Measurements from ENCODE around the gene PARD3B.

- no peak for TF ChIP-seq POLR2A (IDR thresholded peaks at IDR 0.05)
- TF ChIP-seq CTCF (IDR thresholded peaks at IDR 0.05): no peak
- TF ChIP-seq POLR2AphosphoS5 (IDR thresholded peaks at IDR 0.05): no peak
- TF ChIP-seq EP300 (IDR thresholded peaks at IDR 0.05; ENCODE audit: low read depth): no peak
Measured at GRCh38 chr2:204634564-204634963, 89.3 kb downstream of the PARD3B start.

Data from transverse colon (tissue), 4 donors.